Measurements from ENCODE around the gene TFF3.

Gene TFF3

DNA sequence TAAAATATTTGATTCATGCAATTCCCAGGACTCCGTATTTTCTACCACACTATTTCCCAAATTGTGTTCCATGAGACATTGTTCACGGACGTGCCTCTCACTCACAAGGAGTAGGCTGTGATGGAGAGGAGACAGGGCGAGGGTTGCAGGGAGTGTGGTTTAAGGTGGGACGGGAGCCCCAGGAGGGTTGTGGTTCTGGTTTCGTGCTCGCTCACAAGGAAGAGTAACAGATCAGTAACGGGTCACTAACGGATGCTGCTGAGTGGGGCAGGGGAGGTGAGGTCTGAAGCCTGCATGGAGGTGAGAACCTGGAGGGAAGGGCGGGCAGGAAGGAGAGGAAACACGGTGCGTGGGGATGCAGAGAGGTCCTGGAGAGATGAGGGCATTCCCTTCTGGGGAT, 28.8 kb downstream of the TFF3 start:
- no peak for DNase-seq

DNA sequence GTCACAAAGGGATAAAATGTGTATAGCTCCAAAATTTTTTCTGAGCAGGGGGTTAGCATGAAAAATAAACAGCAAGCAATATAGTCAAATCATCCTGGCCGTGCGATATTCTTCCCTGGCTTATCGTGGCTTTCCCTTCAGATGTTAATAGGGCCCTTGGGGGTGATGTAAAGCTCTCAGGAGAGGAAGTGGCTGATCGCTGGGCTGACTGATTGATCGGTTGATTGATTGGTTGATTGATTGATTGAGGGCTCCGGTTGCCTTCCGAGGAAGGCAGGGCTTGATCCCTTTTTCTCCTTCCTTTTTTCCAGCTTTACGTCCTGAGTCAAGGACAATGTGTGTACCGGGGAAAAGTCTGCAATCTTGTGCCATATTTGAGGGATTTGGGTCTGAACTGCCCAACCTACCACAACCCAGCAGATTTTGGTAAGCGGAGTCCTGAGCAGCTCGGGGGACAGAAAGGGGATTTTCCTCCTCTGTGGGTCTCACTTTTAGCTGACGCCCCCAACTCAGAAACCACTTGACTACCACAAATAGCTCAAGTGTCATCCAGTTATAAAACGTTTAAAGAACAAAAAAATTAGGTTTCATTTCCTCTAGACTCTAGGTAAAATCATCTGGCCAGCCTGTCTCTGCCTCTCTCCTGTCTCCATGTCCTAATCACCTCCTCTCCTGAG, 29.5 kb downstream of the TFF3 start:
- no peak for DNase-seq

GRCh38 chr21:42282715-42283114, 32.5 kb downstream of the TFF3 start:
- DNase-seq, result no peak

- DNase-seq, result no peak
These were observed 33.2 kb downstream of the TFF3 start for GRCh38 chr21:42282021-42282420.

GRCh38 chr21:42281181-42281680, 34.0 kb downstream of the TFF3 start:
- no peak for DNase-seq

- DNase-seq, result no peak
These were observed 34.6 kb downstream of the TFF3 start for GRCh38 chr21:42280356-42281180.

GRCh38 chr21:42279888-42280287, 35.3 kb downstream of the TFF3 start:
- DNase-seq, result no peak

DNA sequence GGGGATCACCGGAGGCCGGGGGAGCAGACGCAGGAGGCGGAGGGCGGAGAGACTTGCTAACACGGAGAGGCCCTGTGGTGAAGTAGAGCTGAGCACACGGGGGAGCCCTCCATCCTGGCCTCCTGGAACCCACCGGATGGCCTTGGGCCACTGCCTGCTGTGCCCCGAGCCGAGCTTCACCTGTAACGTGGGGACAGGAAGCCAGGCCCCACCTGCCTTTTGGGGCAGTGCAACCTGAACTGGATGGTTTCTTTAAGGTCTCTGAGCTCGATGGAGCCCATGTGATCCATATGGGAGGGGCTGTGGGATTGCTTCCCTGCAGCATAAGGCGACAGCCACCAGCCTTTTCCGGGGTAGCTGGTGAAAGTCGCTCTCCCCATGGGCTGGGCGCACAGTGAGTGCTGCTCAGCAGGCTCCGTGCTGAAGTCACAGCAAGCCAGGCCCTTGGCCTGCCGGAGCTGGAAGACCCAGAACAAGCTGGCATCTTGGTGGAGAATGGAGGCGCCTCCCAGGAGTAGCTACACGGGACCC, 35.8 kb downstream of the TFF3 start:
- DNase-seq, result no peak

- no peak for DNase-seq
These were observed 36.6 kb downstream of the TFF3 start for GRCh38 chr21:42278451-42279149.

DNA sequence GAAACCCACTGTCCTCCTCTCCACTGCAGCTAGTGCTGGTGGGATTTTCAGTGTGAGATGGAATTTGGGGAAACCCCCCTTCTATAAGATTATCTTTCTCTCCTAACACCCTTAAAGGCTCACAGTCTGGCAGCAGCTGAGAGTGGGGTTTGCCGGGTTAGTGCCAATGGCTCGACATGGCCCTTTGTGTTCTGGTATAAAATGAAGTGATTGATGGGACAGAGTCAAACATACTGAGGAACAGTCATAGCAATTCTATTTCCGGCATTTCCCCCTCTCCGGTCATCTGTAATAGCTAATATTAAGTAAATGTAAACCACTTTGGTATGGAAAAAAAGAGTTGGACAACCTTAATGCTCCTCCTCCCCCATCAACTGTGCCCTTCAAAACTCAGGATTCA, 37.6 kb downstream of the TFF3 start:
- no peak for DNase-seq

DNA sequence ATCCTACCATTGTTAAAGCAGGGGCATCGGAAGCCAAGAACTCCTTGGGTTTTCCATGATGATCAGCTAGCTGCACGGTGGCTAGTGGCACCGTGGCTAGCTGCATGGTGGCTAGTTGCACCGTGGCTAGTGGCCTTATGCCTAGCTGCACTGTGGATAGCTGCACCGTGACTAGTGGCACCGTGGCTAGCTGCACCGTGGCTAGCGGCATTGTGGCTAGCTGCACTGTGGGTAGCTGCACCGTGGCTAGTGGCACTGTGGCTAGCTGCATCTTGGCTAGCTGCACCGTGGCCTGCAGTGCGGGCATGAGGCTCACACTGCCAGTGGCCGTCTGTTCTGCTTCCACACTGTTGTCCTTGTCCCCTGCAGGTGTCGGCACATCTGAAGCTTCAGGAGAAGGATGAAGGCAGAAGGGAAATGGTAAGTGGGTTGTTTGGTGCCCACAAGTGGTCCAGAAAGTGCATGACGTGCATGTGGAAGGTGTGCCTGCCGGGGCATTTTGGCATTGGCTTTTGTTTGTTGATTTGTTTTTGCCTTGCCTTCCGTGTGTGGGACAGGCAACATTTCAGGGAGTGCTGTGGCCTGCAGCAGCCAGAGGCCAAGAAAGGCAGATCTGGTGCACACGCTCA, 38.6 kb downstream of the TFF3 start:
- no peak for DNase-seq

DNA sequence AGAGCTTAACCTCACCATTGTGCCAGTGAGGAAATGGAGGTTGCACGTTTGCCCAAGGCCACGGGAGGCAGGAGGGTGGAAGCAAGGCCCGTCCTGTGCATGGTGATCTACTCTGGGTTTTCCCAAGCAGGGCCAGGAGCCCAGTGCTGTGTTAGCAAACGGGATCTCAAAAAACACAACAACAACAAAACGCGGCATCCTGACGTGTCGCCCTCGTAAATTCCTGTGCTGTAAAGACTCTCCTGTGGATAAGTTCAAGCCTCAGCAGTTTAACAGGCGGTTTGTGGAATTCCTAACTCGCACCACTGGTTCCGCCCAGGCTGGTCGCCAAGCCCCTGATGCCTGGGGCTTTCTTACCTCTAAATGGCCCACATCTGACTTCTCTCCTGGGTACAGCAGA, 39.1 kb downstream of the TFF3 start:
- no peak for DNase-seq

DNA sequence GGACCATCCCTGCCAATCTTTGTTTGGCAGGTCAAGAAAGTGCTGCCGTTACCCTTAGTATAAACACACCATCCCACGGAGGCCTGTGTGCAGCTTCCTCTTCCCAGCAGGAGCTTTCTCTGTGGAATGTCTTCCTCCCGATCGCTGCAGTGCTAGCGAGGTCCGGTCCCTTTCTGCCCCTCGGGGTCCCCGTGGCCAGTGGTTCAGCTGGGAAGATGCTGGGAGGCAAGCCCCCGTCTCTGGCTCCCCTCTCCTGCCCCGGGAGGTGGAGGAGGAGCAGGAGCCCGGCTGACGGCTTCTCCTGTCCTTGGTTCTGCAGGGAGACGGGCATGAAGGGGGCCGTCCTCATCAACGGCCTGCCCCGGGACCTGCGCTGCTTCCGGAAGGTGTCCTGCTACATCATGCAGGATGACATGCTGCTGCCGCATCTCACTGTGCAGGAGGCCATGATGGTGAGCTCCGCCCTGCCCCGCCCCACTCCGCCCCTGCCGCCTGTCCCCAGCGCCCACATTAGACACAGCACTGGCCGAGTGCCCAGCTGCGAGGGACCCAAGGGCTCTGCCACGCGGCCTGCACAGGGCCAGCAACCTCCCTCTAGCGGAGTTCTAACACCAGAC, 42.1 kb downstream of the TFF3 start:
- no peak for DNase-seq

DNA sequence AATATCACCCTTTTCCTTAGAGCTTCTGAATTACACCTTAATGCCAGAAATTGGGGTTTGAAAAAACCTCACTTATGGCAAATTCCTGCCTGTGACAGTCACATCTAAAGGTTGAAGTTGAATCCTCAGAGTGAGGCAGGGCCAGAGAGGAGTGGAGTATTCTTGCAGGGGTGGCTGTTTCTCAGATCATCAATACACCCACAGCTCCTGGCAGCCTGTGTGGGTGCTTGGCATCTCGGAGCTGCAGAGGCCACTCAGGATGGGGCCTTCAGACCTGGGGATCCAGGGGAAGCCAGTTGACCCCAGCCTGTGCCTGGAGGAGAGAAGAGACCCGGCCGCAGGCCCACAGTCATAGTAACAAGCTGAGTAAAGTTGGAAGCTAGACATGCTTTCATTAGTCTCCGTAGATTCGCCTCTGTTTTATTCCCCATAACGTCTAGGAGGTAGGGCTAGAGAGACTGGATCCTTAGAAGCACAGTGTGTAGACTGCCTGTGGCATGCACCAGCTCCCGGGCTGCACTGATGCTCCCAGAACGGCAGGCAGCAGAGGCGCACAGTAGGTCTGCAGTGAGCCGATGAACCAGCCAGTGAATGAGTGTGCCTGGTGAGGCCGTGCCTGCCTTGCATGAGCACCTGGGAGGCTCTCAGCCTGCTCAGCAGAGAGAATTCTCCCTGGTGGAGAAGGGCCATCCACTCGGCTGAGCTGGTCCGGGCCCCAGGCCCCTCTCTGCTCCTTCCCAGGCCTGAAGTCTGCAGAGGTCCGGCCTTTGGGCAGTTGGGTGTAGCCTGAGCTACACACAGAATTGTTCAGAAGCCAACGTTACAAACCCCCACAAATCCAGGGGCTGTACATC, 42.9 kb downstream of the TFF3 start:
- DNase-seq, result no peak

DNA sequence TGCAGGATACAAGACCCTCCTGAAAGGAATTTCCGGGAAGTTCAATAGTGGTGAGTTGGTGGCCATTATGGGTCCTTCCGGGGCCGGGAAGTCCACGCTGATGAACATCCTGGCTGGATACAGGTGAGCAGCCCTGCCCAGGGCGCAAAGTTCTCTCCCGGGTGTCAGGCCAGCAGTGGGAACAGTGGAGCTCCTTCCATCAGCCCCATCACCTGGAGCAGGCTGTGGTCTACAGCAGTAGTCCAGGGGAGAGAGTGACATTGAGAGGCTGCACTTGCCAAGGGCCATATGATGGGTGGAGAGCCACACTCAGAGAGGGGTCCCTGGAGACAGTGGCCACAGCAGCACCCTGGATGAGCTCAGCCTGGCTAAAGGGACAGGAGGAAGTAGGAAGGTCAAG, 44.1 kb downstream of the TFF3 start:
- no peak for DNase-seq

GRCh38 chr21:42269386-42269785, 45.8 kb downstream of the TFF3 start:
- DNase-seq, result peak; percentile 41

- DNase-seq, result no peak
These were observed 48.1 kb downstream of the TFF3 start for GRCh38 chr21:42266971-42267556.

DNA sequence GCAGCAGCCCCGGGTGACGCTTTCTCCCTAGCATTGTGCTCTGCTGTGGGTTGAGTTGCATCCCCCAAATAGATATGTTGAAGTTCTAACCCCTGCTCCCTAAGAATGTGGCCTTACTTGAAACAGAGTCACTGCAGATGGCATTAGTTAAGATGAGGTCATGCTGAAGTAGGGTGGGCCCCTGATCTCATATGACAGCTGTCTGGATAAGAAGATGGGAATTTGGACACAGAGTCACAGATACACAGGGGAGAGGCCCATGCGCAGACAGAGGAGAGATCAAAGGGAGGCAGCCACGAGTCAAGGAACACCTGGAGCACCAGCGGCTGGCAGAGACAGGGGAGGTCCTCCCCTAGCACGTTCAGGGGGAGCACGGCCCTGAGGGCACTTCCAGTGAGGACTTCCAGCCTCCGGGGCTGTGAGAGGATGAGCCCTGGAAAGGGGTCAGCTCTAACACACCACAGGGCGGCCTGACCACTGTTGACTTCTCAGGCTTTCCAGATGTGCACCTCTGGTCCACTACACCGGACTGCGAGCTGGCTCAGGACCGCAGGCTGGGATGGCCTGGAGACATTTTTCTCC, 49.9 kb downstream of the TFF3 start:
- no peak for DNase-seq

DNA sequence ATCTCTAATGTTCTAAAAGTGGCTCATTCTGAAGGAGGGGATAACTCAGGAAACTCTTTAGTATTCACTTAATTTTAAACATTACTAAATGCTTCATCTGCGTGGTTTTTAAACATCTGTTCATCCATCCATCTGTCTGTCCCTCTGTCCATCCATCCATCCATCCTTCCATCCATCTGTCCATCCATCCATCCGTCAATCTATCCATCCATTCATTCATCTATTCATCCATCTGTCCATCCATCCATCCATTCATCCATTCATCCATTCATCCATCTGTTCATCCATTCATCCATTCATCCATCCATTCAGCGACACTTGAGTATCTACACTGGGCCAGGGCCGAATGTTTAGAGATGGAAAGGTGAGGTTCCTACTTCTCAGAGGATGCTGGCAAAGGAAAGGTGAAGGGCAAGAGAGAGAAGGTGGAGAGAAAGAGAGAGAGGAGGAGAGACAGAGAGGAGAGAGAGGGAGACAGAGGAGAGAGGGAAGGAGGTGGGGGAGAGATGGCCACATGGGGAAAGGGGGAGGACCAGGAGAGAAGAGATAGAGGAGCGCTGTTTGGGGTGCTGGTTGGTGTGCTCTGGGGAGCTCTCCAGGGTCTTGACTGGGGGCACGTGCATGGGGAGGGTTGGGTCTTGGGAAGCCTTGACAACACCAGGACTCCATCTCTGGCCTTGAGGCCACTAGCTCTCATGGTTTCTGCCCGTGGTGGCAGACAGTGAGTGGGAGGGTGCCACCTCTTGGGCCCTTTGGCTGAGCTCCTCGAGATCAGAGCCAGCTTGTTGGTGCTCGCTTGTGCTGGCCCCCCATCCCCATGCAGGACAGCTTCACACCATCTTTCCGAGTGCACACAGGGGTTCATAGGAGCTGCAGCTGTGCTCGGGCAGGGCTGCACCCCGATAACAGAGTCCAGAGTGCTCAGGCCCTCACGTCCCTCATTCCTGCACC, 50.7 kb downstream of the TFF3 start:
- no peak for DNase-seq

Measured in NCI-H1436 treated with DMSO at 0.1 percent for 48 hours (cell line).